HEK293 (cell line): Measurements from ENCODE around the gene AGO4.

Source experiments
- PRDM1 ChIP-seq: fragments of 450-650 bp; formaldehyde crosslinking; IDR thresholded peaks from 2 replicates; pipeline ENCODE4; 2016; ENCODE audit warnings: missing biosample characterization, missing genetic modification characterization
- ZNF223 ChIP-seq: fragments of 450-650 bp; formaldehyde crosslinking; IDR thresholded peaks from 2 replicates; pipeline ENCODE4 v1.5.1; 2016; ENCODE audit warnings: missing biosample characterization, missing genetic modification characterization
- ZNF391 ChIP-seq: fragments of 450-650 bp; formaldehyde crosslinking; IDR thresholded peaks from 2 replicates; pipeline ENCODE4 v1.5.1; 2016; ENCODE audit warnings: low read depth, missing biosample characterization, missing genetic modification characterization, borderline replicate concordance
- ZNF529 ChIP-seq: fragments of 450-650 bp; formaldehyde crosslinking; IDR thresholded peaks from 2 replicates; pipeline ENCODE4 v1.5.1; 2017; ENCODE audit warnings: missing genetic modification characterization, missing biosample characterization; ENCODE audit not compliant: insufficient replicate concordance
- ZNF544 ChIP-seq: fragments of 450-650 bp; formaldehyde crosslinking; IDR thresholded peaks from 2 replicates; pipeline ENCODE4 v1.5.0; 2017; ENCODE audit warnings: missing biosample characterization, missing genetic modification characterization
- ZNF621 ChIP-seq: fragments of 450-650 bp; formaldehyde crosslinking; IDR thresholded peaks from 2 replicates; pipeline ENCODE4 v1.5.1; 2017; ENCODE audit warnings: missing biosample characterization, missing genetic modification characterization
- ZNF664 ChIP-seq: fragments of 450-650 bp; formaldehyde crosslinking; IDR thresholded peaks from 2 replicates; pipeline ENCODE4 v1.5.1; 2016; ENCODE audit warnings: missing biosample characterization, missing genetic modification characterization
- ZNF670 ChIP-seq: fragments of 450-650 bp; formaldehyde crosslinking; IDR thresholded peaks from 2 replicates; pipeline ENCODE4 v1.5.1; 2016; ENCODE audit warnings: missing biosample characterization, missing genetic modification characterization, low read depth
- ZSCAN30 ChIP-seq: fragments of 450-650 bp; IDR thresholded peaks from 2 replicates; pipeline ENCODE4 v1.5.1; 2018; ENCODE audit warnings: missing biosample characterization, mild to moderate bottlenecking, missing genetic modification characterization, moderate library complexity
- TF ChIP-seq, protein P1 (sequence below): fragments of 450-650 bp; formaldehyde crosslinking; IDR thresholded peaks from 2 replicates; pipeline ENCODE4 v1.5.1; 2016; ENCODE audit warnings: missing biosample characterization, missing genetic modification characterization, borderline replicate concordance
- TF ChIP-seq, protein P2 (sequence below): fragments of 450-650 bp; formaldehyde crosslinking; conservative IDR thresholded peaks from 2 replicates; pipeline ENCODE4 v1.5.1; 2016; ENCODE audit warnings: low read depth, missing biosample characterization, missing genetic modification characterization
- TF ChIP-seq, protein P3 (sequence below): fragments of 450-650 bp; formaldehyde crosslinking; IDR thresholded peaks from 2 replicates; pipeline ENCODE4 v1.5.1; 2017; ENCODE audit warnings: missing biosample characterization, missing genetic modification characterization
- TF ChIP-seq, protein P4 (sequence below): fragments of 450-650 bp; formaldehyde crosslinking; IDR thresholded peaks from 2 replicates; pipeline ENCODE4 v1.5.1; 2017; ENCODE audit warnings: missing biosample characterization, missing genetic modification characterization
- TF ChIP-seq, protein P5 (sequence below): fragments of 450-650 bp; formaldehyde crosslinking; IDR thresholded peaks from 2 replicates; pipeline ENCODE4 v1.5.1; 2016; ENCODE audit warnings: missing biosample characterization, missing genetic modification characterization
- TF ChIP-seq, protein P6 (sequence below): fragments of 450-650 bp; formaldehyde crosslinking; IDR thresholded peaks from 2 replicates; pipeline ENCODE4 v1.5.1; 2016; ENCODE audit warnings: missing biosample characterization, missing genetic modification characterization

AGO4 gene

DNA sequence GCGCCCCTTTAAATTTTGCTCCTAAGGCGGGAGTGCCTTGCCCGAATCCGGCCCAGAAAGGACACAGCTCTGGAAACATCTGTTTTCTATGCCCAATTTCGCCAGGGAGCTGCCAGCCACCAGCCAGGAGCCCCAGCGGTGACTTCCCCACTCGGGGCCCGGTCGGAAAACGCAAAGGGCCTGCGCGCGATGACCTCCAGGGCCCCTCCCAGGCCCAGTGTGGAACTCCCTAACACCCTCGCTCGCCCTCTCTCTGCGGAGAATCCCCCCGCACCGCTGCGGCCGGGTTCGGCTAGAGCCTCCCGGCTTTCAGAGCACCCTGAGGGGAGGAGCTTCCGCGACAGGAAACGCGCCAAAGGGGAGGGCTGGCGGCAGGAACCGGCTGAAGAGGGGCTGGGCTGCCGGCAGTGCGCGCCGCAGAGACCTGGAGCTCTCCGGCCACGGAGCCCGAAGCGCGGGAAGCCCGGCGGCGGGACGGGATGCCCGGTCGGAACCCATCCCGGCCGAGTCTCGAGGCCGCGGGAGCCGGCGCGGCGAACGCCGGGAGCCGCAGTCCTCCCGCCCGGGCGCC is 38.5 kb upstream of the AGO4 start (continued):
- TF ChIP-seq ZSCAN30 (peak; percentile 69; the same call in 1 of the 2 replicates), ZNF621 (no peak), ZNF223 (tag by site-specific recombination) (no peak), ZNF529 (tag by site-specific recombination) (no peak), PRDM1 (tag by site-specific recombination) (no peak), ZNF544 (tag by site-specific recombination) (no peak), ZNF664 (tag by site-specific recombination) (no peak), ZNF391 (no peak), ZNF670 (tag by site-specific recombination) (no peak)
- TF ChIP-seq, protein P1, sequence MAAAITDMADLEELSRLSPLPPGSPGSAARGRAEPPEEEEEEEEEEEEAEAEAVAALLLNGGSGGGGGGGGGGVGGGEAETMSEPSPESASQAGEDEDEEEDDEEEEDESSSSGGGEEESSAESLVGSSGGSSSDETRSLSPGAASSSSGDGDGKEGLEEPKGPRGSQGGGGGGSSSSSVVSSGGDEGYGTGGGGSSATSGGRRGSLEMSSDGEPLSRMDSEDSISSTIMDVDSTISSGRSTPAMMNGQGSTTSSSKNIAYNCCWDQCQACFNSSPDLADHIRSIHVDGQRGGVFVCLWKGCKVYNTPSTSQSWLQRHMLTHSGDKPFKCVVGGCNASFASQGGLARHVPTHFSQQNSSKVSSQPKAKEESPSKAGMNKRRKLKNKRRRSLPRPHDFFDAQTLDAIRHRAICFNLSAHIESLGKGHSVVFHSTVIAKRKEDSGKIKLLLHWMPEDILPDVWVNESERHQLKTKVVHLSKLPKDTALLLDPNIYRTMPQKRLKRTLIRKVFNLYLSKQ (tag by site-specific recombination): no peak
- TF ChIP-seq, protein P2, sequence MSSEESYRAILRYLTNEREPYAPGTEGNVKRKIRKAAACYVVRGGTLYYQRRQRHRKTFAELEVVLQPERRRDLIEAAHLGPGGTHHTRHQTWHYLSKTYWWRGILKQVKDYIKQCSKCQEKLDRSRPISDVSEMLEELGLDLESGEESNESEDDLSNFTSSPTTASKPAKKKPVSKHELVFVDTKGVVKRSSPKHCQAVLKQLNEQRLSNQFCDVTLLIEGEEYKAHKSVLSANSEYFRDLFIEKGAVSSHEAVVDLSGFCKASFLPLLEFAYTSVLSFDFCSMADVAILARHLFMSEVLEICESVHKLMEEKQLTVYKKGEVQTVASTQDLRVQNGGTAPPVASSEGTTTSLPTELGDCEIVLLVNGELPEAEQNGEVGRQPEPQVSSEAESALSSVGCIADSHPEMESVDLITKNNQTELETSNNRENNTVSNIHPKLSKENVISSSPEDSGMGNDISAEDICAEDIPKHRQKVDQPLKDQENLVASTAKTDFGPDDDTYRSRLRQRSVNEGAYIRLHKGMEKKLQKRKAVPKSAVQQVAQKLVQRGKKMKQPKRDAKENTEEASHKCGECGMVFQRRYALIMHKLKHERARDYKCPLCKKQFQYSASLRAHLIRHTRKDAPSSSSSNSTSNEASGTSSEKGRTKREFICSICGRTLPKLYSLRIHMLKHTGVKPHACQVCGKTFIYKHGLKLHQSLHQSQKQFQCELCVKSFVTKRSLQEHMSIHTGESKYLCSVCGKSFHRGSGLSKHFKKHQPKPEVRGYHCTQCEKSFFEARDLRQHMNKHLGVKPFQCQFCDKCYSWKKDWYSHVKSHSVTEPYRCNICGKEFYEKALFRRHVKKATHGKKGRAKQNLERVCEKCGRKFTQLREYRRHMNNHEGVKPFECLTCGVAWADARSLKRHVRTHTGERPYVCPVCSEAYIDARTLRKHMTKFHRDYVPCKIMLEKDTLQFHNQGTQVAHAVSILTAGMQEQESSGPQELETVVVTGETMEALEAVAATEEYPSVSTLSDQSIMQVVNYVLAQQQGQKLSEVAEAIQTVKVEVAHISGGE (tag by site-specific recombination): peak; percentile 65
- TF ChIP-seq, protein P3, sequence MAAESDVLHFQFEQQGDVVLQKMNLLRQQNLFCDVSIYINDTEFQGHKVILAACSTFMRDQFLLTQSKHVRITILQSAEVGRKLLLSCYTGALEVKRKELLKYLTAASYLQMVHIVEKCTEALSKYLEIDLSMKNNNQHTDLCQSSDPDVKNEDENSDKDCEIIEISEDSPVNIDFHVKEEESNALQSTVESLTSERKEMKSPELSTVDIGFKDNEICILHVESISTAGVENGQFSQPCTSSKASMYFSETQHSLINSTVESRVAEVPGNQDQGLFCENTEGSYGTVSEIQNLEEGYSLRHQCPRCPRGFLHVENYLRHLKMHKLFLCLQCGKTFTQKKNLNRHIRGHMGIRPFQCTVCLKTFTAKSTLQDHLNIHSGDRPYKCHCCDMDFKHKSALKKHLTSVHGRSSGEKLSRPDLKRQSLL (tag by site-specific recombination): 0 out of 2 replicates have a peak, but pooled peaks have one; percentile 30
- TF ChIP-seq, protein P4, sequence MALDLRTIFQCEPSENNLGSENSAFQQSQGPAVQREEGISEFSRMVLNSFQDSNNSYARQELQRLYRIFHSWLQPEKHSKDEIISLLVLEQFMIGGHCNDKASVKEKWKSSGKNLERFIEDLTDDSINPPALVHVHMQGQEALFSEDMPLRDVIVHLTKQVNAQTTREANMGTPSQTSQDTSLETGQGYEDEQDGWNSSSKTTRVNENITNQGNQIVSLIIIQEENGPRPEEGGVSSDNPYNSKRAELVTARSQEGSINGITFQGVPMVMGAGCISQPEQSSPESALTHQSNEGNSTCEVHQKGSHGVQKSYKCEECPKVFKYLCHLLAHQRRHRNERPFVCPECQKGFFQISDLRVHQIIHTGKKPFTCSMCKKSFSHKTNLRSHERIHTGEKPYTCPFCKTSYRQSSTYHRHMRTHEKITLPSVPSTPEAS (tag by site-specific recombination): no peak
- TF ChIP-seq, protein P5, sequence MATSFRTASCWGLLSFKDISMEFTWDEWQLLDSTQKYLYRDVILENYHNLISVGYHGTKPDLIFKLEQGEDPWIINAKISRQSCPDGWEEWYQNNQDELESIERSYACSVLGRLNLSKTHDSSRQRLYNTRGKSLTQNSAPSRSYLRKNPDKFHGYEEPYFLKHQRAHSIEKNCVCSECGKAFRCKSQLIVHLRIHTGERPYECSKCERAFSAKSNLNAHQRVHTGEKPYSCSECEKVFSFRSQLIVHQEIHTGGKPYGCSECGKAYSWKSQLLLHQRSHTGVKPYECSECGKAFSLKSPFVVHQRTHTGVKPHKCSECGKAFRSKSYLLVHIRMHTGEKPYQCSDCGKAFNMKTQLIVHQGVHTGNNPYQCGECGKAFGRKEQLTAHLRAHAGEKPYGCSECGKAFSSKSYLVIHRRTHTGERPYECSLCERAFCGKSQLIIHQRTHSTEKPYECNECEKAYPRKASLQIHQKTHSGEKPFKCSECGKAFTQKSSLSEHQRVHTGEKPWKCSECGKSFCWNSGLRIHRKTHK (tag by site-specific recombination): no peak
- TF ChIP-seq, protein P6, sequence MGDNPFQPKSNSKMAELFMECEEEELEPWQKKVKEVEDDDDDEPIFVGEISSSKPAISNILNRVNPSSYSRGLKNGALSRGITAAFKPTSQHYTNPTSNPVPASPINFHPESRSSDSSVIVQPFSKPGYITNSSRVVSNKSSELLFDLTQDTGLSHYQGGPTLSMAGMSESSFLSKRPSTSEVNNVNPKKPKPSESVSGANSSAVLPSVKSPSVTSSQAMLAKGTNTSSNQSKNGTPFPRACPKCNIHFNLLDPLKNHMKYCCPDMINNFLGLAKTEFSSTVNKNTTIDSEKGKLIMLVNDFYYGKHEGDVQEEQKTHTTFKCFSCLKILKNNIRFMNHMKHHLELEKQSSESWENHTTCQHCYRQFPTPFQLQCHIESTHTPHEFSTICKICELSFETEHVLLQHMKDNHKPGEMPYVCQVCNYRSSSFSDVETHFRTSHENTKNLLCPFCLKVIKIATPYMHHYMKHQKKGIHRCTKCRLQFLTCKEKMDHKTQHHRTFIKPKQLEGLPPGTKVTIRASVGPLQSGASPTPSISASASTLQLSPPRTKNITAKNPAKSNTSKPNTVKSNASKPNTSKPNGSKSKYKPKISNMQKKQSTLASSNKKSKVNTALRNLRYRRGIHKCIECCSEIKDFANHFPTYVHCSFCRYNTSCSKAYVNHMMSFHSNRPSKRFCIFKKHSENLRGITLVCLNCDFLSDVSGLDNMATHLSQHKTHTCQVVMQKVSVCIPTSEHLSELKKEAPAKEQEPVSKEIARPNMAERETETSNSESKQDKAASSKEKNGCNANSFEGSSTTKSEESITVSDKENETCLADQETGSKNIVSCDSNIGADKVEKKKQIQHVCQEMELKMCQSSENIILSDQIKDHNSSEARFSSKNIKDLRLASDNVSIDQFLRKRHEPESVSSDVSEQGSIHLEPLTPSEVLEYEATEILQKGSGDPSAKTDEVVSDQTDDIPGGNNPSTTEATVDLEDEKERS: no peak
